Measurements from ENCODE around the gene YPEL1.

YPEL1 gene

DNA sequence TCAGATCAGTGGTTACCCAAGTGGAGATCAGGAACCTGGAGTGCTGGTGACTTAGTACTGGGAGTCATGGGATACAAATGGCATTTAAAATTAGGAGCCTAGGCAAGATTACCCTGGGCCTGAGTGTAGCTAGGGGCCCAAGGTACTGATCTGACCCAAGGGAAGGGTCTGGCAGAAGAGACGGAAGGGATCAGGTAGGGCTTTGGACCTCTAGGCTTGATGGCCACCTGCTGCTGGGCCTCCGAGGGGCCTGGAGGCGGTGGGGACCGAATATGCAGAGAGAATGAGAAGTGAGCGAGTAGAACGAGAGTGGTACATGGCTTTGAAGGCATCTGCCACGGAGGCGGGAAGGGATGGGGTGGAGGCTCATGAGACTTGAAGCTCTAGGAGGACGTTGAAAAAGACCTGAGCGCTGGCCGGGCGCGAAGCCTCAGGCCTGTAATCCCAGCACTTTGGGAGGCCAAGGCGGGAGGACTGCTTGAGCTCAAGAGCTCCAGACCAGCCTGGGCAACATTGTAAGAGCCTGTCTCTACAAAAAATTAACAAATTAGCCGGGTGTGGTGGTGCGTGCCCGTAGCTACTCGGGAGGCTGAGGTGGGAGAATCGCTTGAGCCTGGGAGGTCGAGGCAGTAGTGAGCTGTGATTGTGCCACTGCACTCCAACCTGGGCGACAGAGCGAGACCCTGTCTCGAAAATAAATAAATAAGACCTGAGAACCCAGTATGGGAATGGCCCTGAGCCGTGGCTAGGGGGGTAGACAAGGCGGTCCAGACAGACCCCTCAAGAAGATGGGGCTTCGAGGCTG, 70.3 kb downstream of the YPEL1 start:
- Histone ChIP-seq H3K27ac (ENCODE audit: low read depth, low read length) (no peak overlapping the region), H3K36me3 (ENCODE audit: control insufficient read depth, insufficient read depth, low read length) (0 out of 2 replicates have a peak, but pooled peaks cover 5% of the 10 kb centered on the region), H3K9me3 (ENCODE audit: control insufficient read depth, insufficient read depth, low read depth, low read length) (no peaks in the 10 kb centered on the region), H3K9ac (ENCODE audit: low read length) (no peak overlapping the region), H3K4me1 (ENCODE audit: control insufficient read depth, insufficient read depth, low read length) (no peaks in the 10 kb centered on the region), H3K4me3 (ENCODE audit: low read depth, low read length) (peak overlapping the region; percentile 81), H3K27me3 (ENCODE audit: control insufficient read depth, insufficient read depth, low read length) (peaks cover 4% of the 10 kb centered on the region; the same call in 1 of the 2 replicates)

DNA sequence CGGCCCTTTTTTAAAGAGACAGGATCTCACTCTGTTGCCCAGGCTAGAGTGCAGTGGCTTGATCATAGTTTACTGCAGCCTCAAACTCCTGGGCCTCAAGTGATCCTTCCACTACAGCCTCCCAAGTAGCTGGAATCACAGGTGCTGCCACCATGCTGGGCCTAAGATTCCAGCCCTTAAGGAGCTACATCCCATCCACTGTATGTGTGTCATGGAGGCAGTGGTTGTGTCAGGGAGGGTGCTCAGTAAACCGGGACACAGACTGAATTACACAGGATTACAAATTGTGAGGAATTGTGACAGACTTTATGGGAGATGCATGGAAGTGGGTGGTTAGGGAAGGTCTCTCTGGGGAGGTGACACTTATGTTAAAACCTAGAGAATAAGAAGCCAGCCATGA, 71.9 kb downstream of the YPEL1 start:
- no peaks in the 10 kb centered on the region for H3K9me3 ChIP-seq (ENCODE audit: control insufficient read depth, insufficient read depth, low read depth, low read length)
- H3K36me3 ChIP-seq (ENCODE audit: control insufficient read depth, insufficient read depth, low read length): no peaks in the 10 kb centered on the region
- H3K27ac ChIP-seq (ENCODE audit: low read depth, low read length): no peak overlapping the region
- H3K4me3 ChIP-seq (ENCODE audit: low read depth, low read length): no peak overlapping the region
- H3K4me1 ChIP-seq (ENCODE audit: control insufficient read depth, insufficient read depth, low read length): no peaks in the 10 kb centered on the region
- no peak overlapping the region for H3K9ac ChIP-seq (ENCODE audit: low read length)
- H3K27me3 ChIP-seq (ENCODE audit: control insufficient read depth, insufficient read depth, low read length): peaks cover 4% of the 10 kb centered on the region; the same call in 1 of the 2 replicates

DNA sequence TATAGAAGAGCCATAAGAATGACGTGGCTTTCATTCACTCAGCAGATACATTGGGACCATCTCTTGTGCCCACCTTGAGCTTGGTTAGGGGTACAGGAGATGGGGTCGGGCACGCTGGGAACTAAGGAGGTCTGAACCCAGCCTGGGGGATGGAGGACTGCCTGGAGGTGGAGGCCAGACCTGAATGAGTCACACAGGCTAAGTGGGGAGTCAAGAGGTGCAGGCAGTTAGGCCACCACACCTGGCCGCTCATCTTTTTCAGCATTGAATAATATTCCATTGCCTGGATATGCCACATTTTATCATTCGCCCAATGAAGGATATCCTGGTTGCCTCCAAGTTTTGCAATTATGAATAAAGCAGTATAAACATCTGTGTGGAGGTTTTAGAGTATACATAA, 73.6 kb downstream of the YPEL1 start:
- no peak overlapping the region for H3K27ac ChIP-seq (ENCODE audit: low read depth, low read length)
- H3K4me1 ChIP-seq (ENCODE audit: control insufficient read depth, insufficient read depth, low read length): peaks cover 7% of the 10 kb centered on the region
- H3K9me3 ChIP-seq (ENCODE audit: control insufficient read depth, insufficient read depth, low read depth, low read length): no peaks in the 10 kb centered on the region
- no peaks in the 10 kb centered on the region for H3K36me3 ChIP-seq (ENCODE audit: control insufficient read depth, insufficient read depth, low read length)
- H3K27me3 ChIP-seq (ENCODE audit: control insufficient read depth, insufficient read depth, low read length): peaks cover 4% of the 10 kb centered on the region; the same call in 1 of the 2 replicates
- no peak overlapping the region for H3K9ac ChIP-seq (ENCODE audit: low read length)
- no peak overlapping the region for H3K4me3 ChIP-seq (ENCODE audit: low read depth, low read length)

DNA sequence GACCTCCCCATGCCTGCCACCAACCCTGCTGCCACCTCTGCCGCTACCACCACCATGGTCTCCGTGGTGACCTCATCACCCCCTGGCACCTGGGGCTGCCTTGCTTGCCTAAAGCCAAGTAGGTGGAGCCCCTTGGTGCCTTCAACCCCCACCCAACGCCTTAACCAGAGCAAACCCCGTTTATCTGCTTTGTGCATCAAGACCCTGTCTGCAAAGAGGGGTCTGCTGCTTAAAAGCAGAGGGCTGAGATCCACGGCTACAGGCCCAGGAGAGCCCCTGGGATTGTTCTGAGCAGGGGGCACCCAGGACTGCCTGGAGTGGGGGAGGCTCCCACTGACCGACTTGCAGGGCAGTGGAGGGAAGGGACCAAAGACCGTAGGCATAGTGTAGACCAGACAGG, 74.7 kb downstream of the YPEL1 start:
- H3K4me3 ChIP-seq (ENCODE audit: low read depth, low read length): no peak overlapping the region
- no peak overlapping the region for H3K9ac ChIP-seq (ENCODE audit: low read length)
- H3K4me1 ChIP-seq (ENCODE audit: control insufficient read depth, insufficient read depth, low read length): peaks cover 12% of the 10 kb centered on the region
- no peak overlapping the region for H3K27ac ChIP-seq (ENCODE audit: low read depth, low read length)
- H3K36me3 ChIP-seq (ENCODE audit: control insufficient read depth, insufficient read depth, low read length): no peaks in the 10 kb centered on the region
- H3K27me3 ChIP-seq (ENCODE audit: control insufficient read depth, insufficient read depth, low read length): peaks cover 4% of the 10 kb centered on the region; the same call in 1 of the 2 replicates
- H3K9me3 ChIP-seq (ENCODE audit: control insufficient read depth, insufficient read depth, low read depth, low read length): no peaks in the 10 kb centered on the region

DNA sequence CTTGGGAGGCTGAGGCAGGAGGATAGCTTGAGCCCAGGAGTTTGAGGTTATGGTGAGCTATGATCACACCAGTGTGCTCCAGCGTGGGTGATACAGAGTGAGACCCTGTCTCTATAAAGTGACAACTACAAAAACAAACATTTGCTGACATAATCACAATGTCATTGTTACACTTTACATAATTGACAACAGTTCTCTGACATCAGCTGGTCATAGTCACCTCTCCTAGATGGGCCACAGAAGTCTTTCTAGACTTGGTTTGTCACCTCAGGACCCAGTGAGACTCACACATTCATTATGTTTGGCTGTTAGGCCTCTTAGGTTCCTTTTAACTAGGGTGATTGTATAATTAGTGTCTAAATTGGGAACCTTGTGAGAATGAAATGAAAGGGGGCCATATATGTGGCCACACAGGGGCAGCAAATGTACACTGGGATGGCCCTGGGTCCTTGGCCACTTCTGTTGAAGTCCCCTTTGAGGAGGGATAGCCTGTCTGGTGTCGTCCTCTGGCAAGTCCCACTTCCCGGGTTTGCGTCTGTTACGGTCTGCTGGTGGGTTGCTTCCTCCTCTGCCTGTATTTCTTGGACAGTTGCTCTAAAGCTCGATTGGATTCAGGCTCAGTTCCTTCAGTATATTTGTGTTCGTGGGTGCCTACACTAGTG, 75.6 kb downstream of the YPEL1 start:
- Histone ChIP-seq H3K9ac (ENCODE audit: low read length) (no peak overlapping the region), H3K9me3 (ENCODE audit: control insufficient read depth, insufficient read depth, low read depth, low read length) (no peaks in the 10 kb centered on the region), H3K4me3 (ENCODE audit: low read depth, low read length) (no peak overlapping the region), H3K4me1 (ENCODE audit: control insufficient read depth, insufficient read depth, low read length) (peaks cover 12% of the 10 kb centered on the region), H3K36me3 (ENCODE audit: control insufficient read depth, insufficient read depth, low read length) (0 out of 2 replicates have a peak, but pooled peaks cover 2% of the 10 kb centered on the region), H3K27me3 (ENCODE audit: control insufficient read depth, insufficient read depth, low read length) (peaks cover 4% of the 10 kb centered on the region; the same call in 1 of the 2 replicates), H3K27ac (ENCODE audit: low read depth, low read length) (no peak overlapping the region)

DNA sequence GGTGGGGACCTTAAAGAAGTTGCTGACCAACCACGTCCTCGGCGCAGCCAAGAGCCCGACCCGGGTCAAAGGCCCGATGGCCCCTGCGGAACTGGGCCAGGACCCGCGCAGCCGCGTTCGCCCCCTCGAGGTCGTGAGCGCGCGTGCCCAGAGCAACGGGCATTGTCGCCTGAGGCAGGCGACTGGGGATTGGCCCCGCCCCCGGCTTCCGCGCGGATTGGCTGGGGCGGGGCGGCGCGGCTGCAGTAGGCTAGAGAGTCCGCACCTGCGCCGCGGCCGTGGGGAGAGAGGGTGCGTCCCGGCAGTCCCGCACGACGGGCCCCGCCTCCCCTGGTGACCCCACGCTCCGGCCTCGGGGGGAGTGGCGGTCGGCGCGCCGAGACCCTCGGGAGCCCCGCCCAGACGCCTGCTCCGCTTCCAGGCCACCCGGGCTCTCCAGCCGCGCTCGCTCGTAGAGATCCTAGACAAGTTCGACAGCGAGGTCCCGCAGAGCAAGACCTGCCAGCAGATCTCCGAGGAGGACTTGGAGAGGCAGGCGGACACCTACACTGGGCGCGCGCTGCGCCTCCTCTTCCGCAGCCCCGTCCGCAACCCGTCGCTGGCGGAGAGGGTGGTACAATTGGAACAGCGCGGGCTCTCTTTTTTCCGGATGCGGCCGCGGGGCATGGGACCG, 78.1 kb downstream of the YPEL1 start:
- Histone ChIP-seq H3K4me3 (ENCODE audit: low read depth, low read length) (peak overlapping the region; percentile 78), H3K36me3 (ENCODE audit: control insufficient read depth, insufficient read depth, low read length) (peaks cover 20% of the 10 kb centered on the region), H3K9me3 (ENCODE audit: control insufficient read depth, insufficient read depth, low read depth, low read length) (no peaks in the 10 kb centered on the region), H3K27ac (ENCODE audit: low read depth, low read length) (no peak overlapping the region), H3K9ac (ENCODE audit: low read length) (peak overlapping the region; percentile 54), H3K27me3 (ENCODE audit: control insufficient read depth, insufficient read depth, low read length) (peaks cover 4% of the 10 kb centered on the region; the same call in 1 of the 2 replicates), H3K4me1 (ENCODE audit: control insufficient read depth, insufficient read depth, low read length) (peaks cover 21% of the 10 kb centered on the region)

DNA sequence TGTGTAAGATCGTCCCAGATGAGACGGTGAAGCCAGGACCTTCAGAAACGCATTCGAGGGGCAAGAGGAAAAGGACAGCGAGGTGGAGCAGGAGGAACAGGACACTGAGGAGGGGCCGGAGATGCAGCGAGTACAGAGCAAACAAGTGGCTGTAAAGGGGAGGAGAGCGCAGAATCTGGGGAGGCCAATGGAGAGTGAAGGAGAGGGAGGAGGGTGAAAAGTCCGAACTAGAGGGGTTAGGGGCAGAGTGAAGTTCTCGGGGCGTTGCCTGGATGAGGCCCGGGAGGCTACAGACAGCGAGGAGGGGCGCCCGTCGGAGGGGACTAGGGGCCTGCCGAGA, 78.6 kb downstream of the YPEL1 start:
- H3K4me3 ChIP-seq (ENCODE audit: low read depth, low read length): peak overlapping the region; percentile 78
- H3K27ac ChIP-seq (ENCODE audit: low read depth, low read length): no peak overlapping the region
- no peaks in the 10 kb centered on the region for H3K9me3 ChIP-seq (ENCODE audit: control insufficient read depth, insufficient read depth, low read depth, low read length)
- H3K9ac ChIP-seq (ENCODE audit: low read length): peak overlapping the region; percentile 43
- peaks cover 21% of the 10 kb centered on the region for H3K4me1 ChIP-seq (ENCODE audit: control insufficient read depth, insufficient read depth, low read length)
- H3K36me3 ChIP-seq (ENCODE audit: control insufficient read depth, insufficient read depth, low read length): peaks cover 20% of the 10 kb centered on the region
- H3K27me3 ChIP-seq (ENCODE audit: control insufficient read depth, insufficient read depth, low read length): peaks cover 4% of the 10 kb centered on the region; the same call in 1 of the 2 replicates

DNA sequence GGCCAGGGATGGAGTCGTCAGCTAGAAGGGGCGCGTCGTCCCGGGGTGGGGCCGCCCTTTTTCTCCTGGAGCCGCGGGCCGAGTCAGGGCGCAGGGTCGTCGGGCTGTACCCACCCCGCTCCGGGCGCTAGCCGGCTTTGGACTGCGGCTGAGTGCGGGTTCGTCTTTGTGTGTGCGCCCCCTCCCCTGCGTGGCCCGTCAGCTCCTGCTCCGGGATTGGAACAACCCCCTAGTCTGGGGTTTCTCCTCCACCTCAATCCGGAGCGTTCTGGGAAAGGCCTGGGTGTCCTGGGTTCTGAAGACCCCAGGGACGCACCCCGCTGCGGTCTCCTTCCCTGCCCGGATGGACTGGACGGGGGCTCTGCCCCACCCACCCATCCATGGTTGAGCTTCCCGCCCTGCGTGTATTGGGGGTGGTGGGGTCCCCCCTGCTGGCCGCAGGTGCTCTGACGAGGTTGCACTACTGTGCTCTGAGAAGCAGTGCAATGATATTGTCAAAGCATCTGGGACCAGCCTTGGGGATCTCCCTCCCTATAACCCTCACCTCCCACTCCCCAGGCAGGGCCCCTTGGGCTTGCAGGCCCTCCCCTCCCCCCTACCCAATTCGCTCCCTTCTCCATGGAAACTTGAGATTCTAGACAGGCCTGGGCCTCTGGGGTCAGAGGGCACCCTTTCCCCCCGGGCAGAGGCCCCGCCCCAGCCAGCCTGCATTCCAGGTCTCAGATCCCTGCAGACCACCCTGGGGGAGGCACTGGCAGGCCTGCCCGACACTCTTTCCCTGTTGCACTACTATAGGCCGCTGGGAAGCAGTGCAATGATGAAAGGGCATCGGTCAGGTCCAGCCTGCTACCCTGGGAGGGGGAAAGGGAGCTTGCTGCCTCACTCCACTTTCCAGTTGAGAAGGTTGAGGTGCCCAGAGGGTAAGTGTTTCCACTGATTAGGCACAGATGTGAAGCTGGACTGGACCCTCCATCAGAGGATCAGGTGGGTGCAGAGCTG, 82.7 kb downstream of the YPEL1 start:
- Histone ChIP-seq H3K4me3 (ENCODE audit: low read depth, low read length) (peak overlapping the region; percentile 93), H3K9ac (ENCODE audit: low read length) (peak overlapping the region; percentile 96), H3K9me3 (ENCODE audit: control insufficient read depth, insufficient read depth, low read depth, low read length) (no peaks in the 10 kb centered on the region), H3K27me3 (ENCODE audit: control insufficient read depth, insufficient read depth, low read length) (no peaks in the 10 kb centered on the region), H3K36me3 (ENCODE audit: control insufficient read depth, insufficient read depth, low read length) (peaks cover 24% of the 10 kb centered on the region), H3K27ac (ENCODE audit: low read depth, low read length) (peak overlapping the region; percentile 78; the same call in 1 of the 2 replicates), H3K4me1 (ENCODE audit: control insufficient read depth, insufficient read depth, low read length) (peaks cover 26% of the 10 kb centered on the region)

DNA sequence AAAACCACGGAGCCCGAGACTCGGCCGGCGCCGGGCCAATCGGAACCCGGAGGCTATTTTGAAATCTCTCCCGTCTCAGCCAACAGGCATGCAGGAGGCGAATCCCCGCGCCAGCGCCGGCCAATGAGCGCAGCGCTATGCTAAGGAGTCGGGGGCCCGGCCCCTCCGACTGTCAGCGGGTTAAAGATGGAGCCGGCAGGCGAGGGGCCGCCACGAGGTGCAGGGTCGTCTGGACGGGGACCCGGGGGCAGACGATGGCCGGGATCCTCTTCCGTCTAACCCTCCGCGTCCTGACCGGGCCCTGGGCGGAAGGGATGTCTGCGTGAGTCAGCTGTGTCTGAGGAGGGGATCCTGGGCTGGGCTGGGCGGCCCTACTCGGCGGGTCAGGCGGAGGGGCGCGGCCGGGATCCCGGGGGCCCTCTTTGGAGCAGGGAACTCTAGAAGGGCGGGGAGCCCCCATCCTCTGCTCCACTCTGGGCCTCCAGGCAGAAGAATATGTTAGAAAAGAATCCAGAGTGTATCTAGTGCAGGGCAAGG, 83.5 kb downstream of the YPEL1 start:
- H3K27ac ChIP-seq (ENCODE audit: low read depth, low read length): peak overlapping the region; percentile 78

DNA sequence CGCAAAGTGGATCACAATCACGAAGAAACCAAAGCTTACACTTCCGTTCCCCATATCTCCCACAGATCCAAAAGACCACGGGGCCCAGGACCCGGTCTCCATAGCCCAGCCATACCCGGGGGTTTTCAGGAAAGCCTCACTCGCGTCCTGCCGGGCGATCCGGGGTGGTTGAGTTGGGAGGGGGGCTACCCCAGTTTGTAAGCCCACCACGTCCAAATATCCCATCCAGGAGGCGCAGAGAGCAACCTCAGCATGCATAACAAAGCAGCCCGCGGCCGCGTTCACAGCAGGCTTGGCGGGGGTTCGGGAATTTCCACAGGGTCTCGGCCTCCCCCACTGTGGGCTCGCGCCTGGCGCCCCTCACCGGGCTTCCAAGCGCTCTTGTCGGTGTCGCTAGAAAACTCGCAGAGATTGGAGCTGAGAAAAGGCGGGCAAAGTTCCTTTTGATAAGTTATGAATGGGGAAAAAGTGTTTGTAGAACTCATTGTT, 84.0 kb downstream of the YPEL1 start:
- Histone ChIP-seq H3K27ac (ENCODE audit: low read depth, low read length) (peak overlapping the region; percentile 78), H3K4me3 (ENCODE audit: low read depth, low read length) (peak overlapping the region; percentile 93), H3K4me1 (ENCODE audit: control insufficient read depth, insufficient read depth, low read length) (peaks cover 19% of the 10 kb centered on the region), H3K27me3 (ENCODE audit: control insufficient read depth, insufficient read depth, low read length) (no peaks in the 10 kb centered on the region), H3K9me3 (ENCODE audit: control insufficient read depth, insufficient read depth, low read depth, low read length) (no peaks in the 10 kb centered on the region), H3K36me3 (ENCODE audit: control insufficient read depth, insufficient read depth, low read length) (peaks cover 25% of the 10 kb centered on the region), H3K9ac (ENCODE audit: low read length) (peak overlapping the region; percentile 96)

More for the DNA sequence above, 83.5 kb downstream of the YPEL1 start:
- peak overlapping the region; percentile 93 for H3K4me3 ChIP-seq (ENCODE audit: low read depth, low read length)
- H3K27me3 ChIP-seq (ENCODE audit: control insufficient read depth, insufficient read depth, low read length): no peaks in the 10 kb centered on the region
- peak overlapping the region; percentile 96 for H3K9ac ChIP-seq (ENCODE audit: low read length)
- H3K4me1 ChIP-seq (ENCODE audit: control insufficient read depth, insufficient read depth, low read length): peaks cover 24% of the 10 kb centered on the region
- H3K36me3 ChIP-seq (ENCODE audit: control insufficient read depth, insufficient read depth, low read length): peaks cover 24% of the 10 kb centered on the region
- no peaks in the 10 kb centered on the region for H3K9me3 ChIP-seq (ENCODE audit: control insufficient read depth, insufficient read depth, low read depth, low read length)
